ENCODE measurements around the gene VPS13D. TPM values are rescaled to one million over a fixed set of nuclear protein-coding genes. Genes with fewer than 3 reads are reported as not detected.

Gene VPS13D
- total RNA-seq, 1 experiment from 2014 or later = 29.0 TPM

- H3K4me1 Mint-ChIP-seq = peaks cover 2% of the 10 kb centered on the region; the same call in 1 of the 2 replicates
- H3K27ac Mint-ChIP-seq = no peak overlapping the region
- H3K27me3 Mint-ChIP-seq (ENCODE audit: low read depth) = no peaks in the 10 kb centered on the region
- peaks cover 22% of the 10 kb centered on the region for H3K36me3 Mint-ChIP-seq
- ChIA-PET CTCF (no interaction called here), POLR2A (no interaction called here)
- ATAC-seq (no peak), DNase-seq (ENCODE audit: low spot score) (no peak)
- no peak for TF ChIP-seq JUN (CRISPR knock-in tag; IDR thresholded peaks at IDR 0.05)
- TF ChIP-seq MYBL2 (CRISPR knock-in tag; IDR thresholded peaks at IDR 0.05) = no peak
- TF ChIP-seq ZNF416 (CRISPR knock-in tag; IDR thresholded peaks at IDR 0.05) = no peak
- no peaks in the 10 kb centered on the region for H3K9me3 Mint-ChIP-seq
- H3K4me3 Mint-ChIP-seq = no peak overlapping the region
These were observed 138.8 kb downstream of the VPS13D start for GRCh38 chr1:12368646-12369045.

- Mint-ChIP-seq H3K27me3 (ENCODE audit: low read depth) (no peaks in the 10 kb centered on the region), H3K4me3 (no peak overlapping the region), H3K9me3 (no peaks in the 10 kb centered on the region), H3K36me3 (peaks cover 21% of the 10 kb centered on the region), H3K4me1 (peaks cover 2% of the 10 kb centered on the region; the same call in 1 of the 2 replicates), H3K27ac (no peak overlapping the region)
- TF ChIP-seq CREB1 (CRISPR knock-in tag; IDR thresholded peaks at IDR 0.05) = no peak
- TF ChIP-seq ZMAT4 (CRISPR knock-in tag; IDR thresholded peaks at IDR 0.05) = no peak
- ATAC-seq (no peak), DNase-seq (ENCODE audit: low spot score) (no peak)
- CTCF ChIA-PET = interaction anchor here (1.1 kb wide), 1 partner anchor 290 kb away, joined by 3 read pairs; no protein-coding TSS in a partner anchor
- POLR2A ChIA-PET = no interaction called here
These were observed 139.4 kb downstream of the VPS13D start for GRCh38 chr1:12369258-12369657.

GRCh38 chr1:12370333-12370975 is 140.6 kb downstream of the VPS13D start:
- peaks cover 13% of the 10 kb centered on the region for H3K36me3 Mint-ChIP-seq
- TF ChIP-seq ZNF425 (CRISPR knock-in tag; conservative IDR thresholded peaks at IDR 0.05) = no peak
- no peak for TF ChIP-seq ZBTB21 (CRISPR knock-in tag; IDR thresholded peaks at IDR 0.05; ENCODE audit: borderline replicate concordance)
- TF ChIP-seq CREB1 (CRISPR knock-in tag; IDR thresholded peaks at IDR 0.05) = no peak
- no peak for TF ChIP-seq AFF4 (CRISPR knock-in tag; IDR thresholded peaks at IDR 0.05; ENCODE audit: borderline replicate concordance)
- no peak for TF ChIP-seq MLX (CRISPR knock-in tag; IDR thresholded peaks at IDR 0.05)
- TF ChIP-seq FOXK1 (CRISPR knock-in tag; IDR thresholded peaks at IDR 0.05) = no peak
- no peak for TF ChIP-seq NFATC4 (CRISPR knock-in tag; IDR thresholded peaks at IDR 0.05)
- TF ChIP-seq ATF1 (CRISPR knock-in tag; IDR thresholded peaks at IDR 0.05) = no peak
- no peak for TF ChIP-seq PRDM15 (CRISPR knock-in tag; IDR thresholded peaks at IDR 0.05)
- no peak for TF ChIP-seq ZNF532 (CRISPR knock-in tag; IDR thresholded peaks at IDR 0.05; ENCODE audit: borderline replicate concordance)
- no peak for TF ChIP-seq TCF7 (CRISPR knock-in tag; IDR thresholded peaks at IDR 0.05; ENCODE audit: low read depth)
- no peak for TF ChIP-seq GTF2I (CRISPR knock-in tag; conservative IDR thresholded peaks at IDR 0.05)

More at GRCh38 chr1:12370333-12370975, 140.6 kb downstream of the VPS13D start:
- peaks cover 2% of the 10 kb centered on the region; the same call in 1 of the 2 replicates for H3K4me1 Mint-ChIP-seq
- H3K4me3 Mint-ChIP-seq = no peak overlapping the region
- ChIA-PET POLR2A (no interaction called here), CTCF (interaction anchor here (1.1 kb wide), 2 partner anchors 95 to 289 kb away, joined by 3 read pairs; no protein-coding TSS in a partner anchor)
- no peaks in the 10 kb centered on the region for H3K27me3 Mint-ChIP-seq (ENCODE audit: low read depth)
- no peak for DNase-seq (ENCODE audit: low spot score)
- no peaks in the 10 kb centered on the region for H3K9me3 Mint-ChIP-seq
- no peak overlapping the region for H3K27ac Mint-ChIP-seq
- no peak for ATAC-seq

Data from WTC11 (cell line).